Femur (tissue), 1 donor: ENCODE results near the gene AGAP3.

Experiments used
- DNase-seq: peaks from one replicate; pipeline ENCODE4 v3.0.0-alpha.2; 2017

The AGAP3 gene

GRCh38 chr7:151189038-151189437, 102.8 kb downstream of the AGAP3 start:
- DNase-seq: no peak

DNA sequence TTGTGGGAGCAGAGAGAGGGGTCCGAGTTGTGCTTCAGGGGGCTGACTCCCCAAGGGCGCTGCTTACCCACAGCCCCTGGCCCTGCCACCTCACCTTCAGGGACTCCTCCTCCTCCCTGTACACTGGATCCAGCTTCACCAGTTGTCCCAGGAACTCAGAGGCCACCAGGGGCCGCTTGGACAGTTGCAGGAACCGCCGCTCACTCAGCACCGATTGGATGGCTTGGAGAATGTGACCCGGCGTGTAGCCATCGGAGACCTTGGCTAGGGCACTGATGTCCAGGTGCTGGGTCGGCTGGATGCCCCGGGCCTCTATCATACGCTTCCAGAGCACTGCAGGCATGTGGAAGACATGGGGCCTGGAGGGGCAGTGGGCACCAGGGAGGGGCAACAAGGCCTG, 105.3 kb downstream of the AGAP3 start:
- no peak for DNase-seq

- no peak for DNase-seq
Observed at GRCh38 chr7:151192002-151192539, 105.8 kb downstream of the AGAP3 start.

DNA sequence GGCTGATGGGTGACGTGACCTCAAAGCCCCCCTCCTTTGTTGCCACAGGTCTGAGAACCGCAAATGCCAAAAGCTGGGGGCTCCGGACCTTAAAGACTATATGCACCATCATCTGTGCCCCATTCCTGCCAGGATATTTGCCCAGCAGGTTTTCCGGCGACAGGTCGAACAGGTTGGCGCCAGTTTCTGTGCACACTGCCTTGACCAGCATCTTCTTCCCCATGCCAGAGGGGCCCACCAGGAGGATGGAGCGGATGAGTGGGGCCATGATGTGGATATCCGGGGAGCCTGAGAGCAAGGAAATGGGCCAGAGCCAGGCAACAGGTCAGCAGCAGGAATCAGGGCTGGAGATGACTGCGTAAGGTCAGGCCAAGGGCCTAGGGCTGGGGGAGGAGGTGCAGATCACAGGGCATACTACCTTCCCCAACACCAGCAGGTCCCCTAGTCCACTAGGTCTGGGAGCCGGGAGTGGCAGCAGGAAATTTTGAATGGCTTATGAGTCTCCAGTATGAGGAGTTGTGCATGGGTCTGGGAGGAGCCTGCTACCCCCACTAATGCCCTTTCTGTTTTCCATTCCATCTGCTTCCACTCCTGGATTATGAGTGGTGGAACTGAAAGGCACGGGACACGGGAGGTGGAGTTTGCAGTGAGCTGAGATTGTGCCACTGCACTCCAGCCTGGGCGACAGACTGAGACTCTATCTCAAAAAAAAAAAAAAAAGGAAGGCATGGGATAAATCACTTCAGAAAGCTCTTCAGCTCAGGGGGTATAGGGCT, 107.1 kb downstream of the AGAP3 start:
- no peak for DNase-seq
